ENCODE data around the gene IQGAP2.

- TF ChIP-seq CTCF (IDR thresholded peaks at IDR 0.05; ENCODE audit: insufficient read depth, low read length, poor library complexity, severe bottlenecking): no peak
- TF ChIP-seq EZH2phosphoT487 (conservative IDR thresholded peaks at IDR 0.05; ENCODE audit: low read length): no peak
These were observed 87.9 kb downstream of the IQGAP2 start for GRCh38 chr5:76490960-76491359.

Data from SU-DHL-6 (cell line).